Gastroesophageal sphincter (tissue), 4 donors: Measurements from ENCODE around the gene PLPPR2. TPM values are rescaled to one million over a fixed set of nuclear protein-coding genes. Genes with fewer than 3 reads are reported as not detected.
"Not testable (repeated sequence)": the region's sequence is repeated elsewhere in the genome, so short reads cannot be mapped to it uniquely, and the experiment has no call there.

Experiments
- ATAC-seq: fragments of 150-250 bp; one replicate; pipeline ENCODE4 v1.9.1; 2016; ENCODE audit warnings: mild to moderate bottlenecking, moderate library complexity
- H3K27ac ChIP-seq, 4 donors: fragments of 200-600 bp; sonication (generic) in 3 of 4; 1 replicate in 3 of 4; 2 replicates in 1 of 4; pipeline ENCODE4 v1.5.1; 2016 to 2019
- H3K27me3 ChIP-seq: fragments of 200-600 bp; sonication (generic); one replicate; pipeline ENCODE4 v1.5.1; 2019
- H3K36me3 ChIP-seq, 2 donors: fragments of 200-600 bp; sonication (generic); one replicate each; pipeline ENCODE4 v1.5.1; 2019; ENCODE audit warnings: control low read depth in 1 of 2
- H3K4me1 ChIP-seq, 3 donors: fragments of 200-600 bp; sonication (generic); 1 replicate in 2 of 3; 2 replicates in 1 of 3; pipeline ENCODE4 v1.5.1; 2016 to 2019; ENCODE audit warnings: control low read depth in 2 of 3
- H3K4me3 ChIP-seq, 2 donors: fragments of 200-600 bp; sonication (generic); one replicate each; pipeline ENCODE4 v1.5.1; 2019; ENCODE audit warnings: mild to moderate bottlenecking in 1 of 2, moderate library complexity in 1 of 2
- H3K9me3 ChIP-seq, 3 donors: fragments of 200-600 bp; sonication (generic); one replicate each; pipeline ENCODE4 v1.5.1; 2017 to 2019; ENCODE audit warnings: control low read depth in 2 of 3
- CTCF ChIP-seq, 4 experiments: fragments of 200-600 bp in 2 of 4; fragments of 450-650 bp in 2 of 4; sonication (generic) in 1 of 4; IDR thresholded peaks; one replicate each; pipeline ENCODE4 v1.5.1; 2017 to 2019; ENCODE audit warnings: antibody characterized with exemption in 4 of 4, mild to moderate bottlenecking in 2 of 4, moderate library complexity in 2 of 4
- EP300 ChIP-seq: sonication (generic); formaldehyde crosslinking; IDR thresholded peaks from one replicate; pipeline ENCODE4 v1.6.1; 2017; ENCODE audit warnings: antibody characterized with exemption, mild to moderate bottlenecking
- POLR2A ChIP-seq, 2 donors: fragments of 450-650 bp; IDR thresholded peaks; one replicate each; pipeline ENCODE4 v1.6.1; 2017; ENCODE audit warnings: antibody characterized with exemption in 2 of 2, mild to moderate bottlenecking in 2 of 2, moderate library complexity in 1 of 2
- POLR2AphosphoS5 ChIP-seq: sonication (generic); formaldehyde crosslinking; IDR thresholded peaks from one replicate; pipeline ENCODE4 v1.6.1; 2017; ENCODE audit warnings: antibody characterized with exemption
- WGBS, 2 donors: methylation state at CpG; one replicate each; pipeline ENCODE4 v1.1.5; 2018; ENCODE audit warnings: low coverage in 1 of 2; 5-methylcytosine and 5-hydroxymethylcytosine counted together
- total RNA-seq, 4 donors: library from RNA; depleted of rRNA; stranded (reverse); fragments of >200 nt; gene quantifications; one replicate each; pipeline ENCODE4 v1.1.0, GENCODE V29; 2016

Gene PLPPR2
- total RNA-seq, 4 donors from 2014 or later, result 20.5 to 57.7 (median 44.9) TPM

GRCh38 chr19:11400798-11401197 lies 45.6 kb downstream of the PLPPR2 start:
- no peak for TF ChIP-seq CTCF (IDR thresholded peaks at IDR 0.05)
- no peak for TF ChIP-seq EP300
- TF ChIP-seq POLR2A (IDR thresholded peaks at IDR 0.05), result no peak
- no peak for TF ChIP-seq POLR2AphosphoS5
- WGBS, 2 donors, result 57% methylated on average over 1 of the region's 1 CpG; no CpG with 5 or more reads in 1 of the 2 donors
- H3K9me3 ChIP-seq, result no peaks in the 10 kb centered on the region
- H3K27ac ChIP-seq, result no peak overlapping the region
- no peaks in the 10 kb centered on the region for H3K36me3 ChIP-seq
- no peak overlapping the region for H3K4me3 ChIP-seq
- H3K4me1 ChIP-seq, result no peaks in the 10 kb centered on the region
- H3K27me3 ChIP-seq, result peaks cover 9% of the 10 kb centered on the region
- ATAC-seq, result no peak

- TF ChIP-seq CTCF (IDR thresholded peaks at IDR 0.05) (no peak), POLR2A (IDR thresholded peaks at IDR 0.05) (no peak), EP300 (no peak), POLR2AphosphoS5 (no peak)
- peaks cover 21% of the 10 kb centered on the region for H3K27me3 ChIP-seq
- no peak for ATAC-seq
- 82 to 88% methylated on average over 3 to 4 of the region's 9 CpGs for WGBS, 2 donors
- no peaks in the 10 kb centered on the region for H3K36me3 ChIP-seq
- peaks cover 0 to 6% (median 0%) of the 10 kb centered on the region in 3 donors for H3K4me1 ChIP-seq
- H3K9me3 ChIP-seq, result no peaks in the 10 kb centered on the region
- no peak overlapping the region for H3K27ac ChIP-seq
- no peak overlapping the region for H3K4me3 ChIP-seq
Measured at GRCh38 chr19:11401808-11402543, 46.7 kb downstream of the PLPPR2 start.

- H3K4me1 ChIP-seq, result peaks cover 0 to 6% (median 0%) of the 10 kb centered on the region in 3 donors
- ATAC-seq, result no peak
Measured at GRCh38 chr19:11404588-11405222, 49.5 kb downstream of the PLPPR2 start.

GRCh38 chr19:11405846-11406643 lies 50.8 kb downstream of the PLPPR2 start:
- Histone ChIP-seq H3K4me1 (peaks cover 0 to 6% (median 0%) of the 10 kb centered on the region in 3 donors), H3K9me3 (no peaks in the 10 kb centered on the region), H3K36me3 (no peaks in the 10 kb centered on the region), H3K27me3 (peaks cover 53% of the 10 kb centered on the region), H3K27ac (no peak overlapping the region), H3K4me3 (no peak overlapping the region)
- ATAC-seq, result no peak
- WGBS, 2 donors, result 38 to 82% methylated on average over 7 to 18 of the region's 44 CpGs
- no peak for TF ChIP-seq POLR2AphosphoS5
- peak in 1 of 4 experiments; percentile 56 for TF ChIP-seq CTCF (IDR thresholded peaks at IDR 0.05)

More at GRCh38 chr19:11404588-11405222, 49.5 kb downstream of the PLPPR2 start:
- TF ChIP-seq CTCF (IDR thresholded peaks at IDR 0.05) (no peak), POLR2A (IDR thresholded peaks at IDR 0.05) (no peak), EP300 (no peak), POLR2AphosphoS5 (no peak)
- no peaks in the 10 kb centered on the region for H3K9me3 ChIP-seq
- H3K27ac ChIP-seq, result no peak overlapping the region
- 60 to 69% methylated on average over 4 to 7 of the region's 9 CpGs for WGBS, 2 donors
- H3K4me3 ChIP-seq, result no peak overlapping the region
- H3K27me3 ChIP-seq, result peaks cover 41% of the 10 kb centered on the region
- no peaks in the 10 kb centered on the region for H3K36me3 ChIP-seq

- H3K4me3 ChIP-seq, H3K4me1 ChIP-seq, H3K9me3 ChIP-seq, H3K36me3 ChIP-seq, H3K27ac ChIP-seq, ATAC-seq: not testable (repeated sequence)
- H3K27me3 ChIP-seq, result peaks cover 59% of the 10 kb centered on the region
- 78 to 92% methylated on average over 4 to 5 of the region's 12 CpGs for WGBS, 2 donors
Measured at GRCh38 chr19:11406703-11407236, 51.5 kb downstream of the PLPPR2 start.
